Mesendoderm (in vitro differentiated cells): ENCODE data around the gene PPM1B.
A peak's percentile ranks its signal among the peaks of the same experiment; 100 is the strongest.
"Not testable (repeated sequence)": the region's sequence is repeated elsewhere in the genome, so short reads cannot be mapped to it uniquely, and the experiment has no call there.

Source experiments
- DNase-seq: peaks from one replicate; pipeline ENCODE4 v3.0.0; 2013
- H2AK5ac ChIP-seq: 2 replicates; pipeline ENCODE4 v1.6.1; 2013; ENCODE audit warnings: low read length, inconsistent platforms
- H2BK120ac ChIP-seq: 2 replicates; pipeline ENCODE4 v1.6.1; 2013; ENCODE audit warnings: low read depth, mild to moderate bottlenecking, low read length, moderate library complexity, mixed read lengths
- H2BK15ac ChIP-seq: replicated peaks from 2 replicates; pipeline ENCODE4 v1.6.1; 2013; ENCODE audit warnings: low read depth, mild to moderate bottlenecking, moderate library complexity
- H2BK5ac ChIP-seq: 2 replicates; pipeline ENCODE4 v1.6.1; 2013; ENCODE audit warnings: low read length, inconsistent platforms
- H3K18ac ChIP-seq: 2 replicates; pipeline ENCODE4 v1.6.1; 2013; ENCODE audit warnings: mild to moderate bottlenecking, low read length, mixed read lengths
- H3K23ac ChIP-seq: one replicate; pipeline ENCODE4 v1.6.1; 2013; ENCODE audit warnings: low read length
- H3K27ac ChIP-seq: 2 replicates; pipeline ENCODE4 v1.5.1; 2013; ENCODE audit warnings: low read depth, mild to moderate bottlenecking, inconsistent platforms, low read length, moderate library complexity
- H3K27me3 ChIP-seq: 2 replicates; pipeline ENCODE4 v1.6.1; 2013; ENCODE audit warnings: low read length, control low read depth, mild to moderate bottlenecking, inconsistent platforms; ENCODE audit not compliant: insufficient read depth, poor library complexity
- H3K36me3 ChIP-seq: 2 replicates; pipeline ENCODE4 v1.6.1; 2013; ENCODE audit warnings: low read length, inconsistent platforms; ENCODE audit not compliant: control insufficient read depth, insufficient read depth
- H3K4ac ChIP-seq: one replicate; pipeline ENCODE4 v1.6.1; 2013; ENCODE audit warnings: low read depth, mild to moderate bottlenecking, low read length, moderate library complexity
- H3K4me1 ChIP-seq: 2 replicates; pipeline ENCODE4 v1.6.1; 2013; ENCODE audit warnings: low read depth, low read length, inconsistent platforms; ENCODE audit not compliant: control insufficient read depth
- H3K4me2 ChIP-seq: 2 replicates; pipeline ENCODE4 v1.6.1; 2013; ENCODE audit warnings: low read length
- H3K4me3 ChIP-seq: 2 replicates; pipeline ENCODE4 v1.5.1; 2013; ENCODE audit warnings: mild to moderate bottlenecking, low read length
- H3K56ac ChIP-seq: one replicate; pipeline ENCODE4 v1.6.1; 2013; ENCODE audit warnings: low read length
- H3K79me1 ChIP-seq: 2 replicates; pipeline ENCODE4 v1.6.1; 2013; ENCODE audit warnings: low read length, inconsistent platforms
- H3K79me2 ChIP-seq: 2 replicates; pipeline ENCODE4 v1.6.1; 2013; ENCODE audit warnings: mild to moderate bottlenecking, low read length; ENCODE audit not compliant: control insufficient read depth, insufficient read depth
- H3K9ac ChIP-seq: 2 replicates; pipeline ENCODE4 v1.6.1; 2013; ENCODE audit warnings: low read length, inconsistent platforms
- H4K5ac ChIP-seq: one replicate; pipeline ENCODE4 v1.6.1; 2013; ENCODE audit warnings: low read length
- H4K8ac ChIP-seq: one replicate; pipeline ENCODE4 v1.6.1; 2013; ENCODE audit warnings: low read depth, mild to moderate bottlenecking, control low read depth, low read length, moderate library complexity
- WGBS: extraction: QIAGEN DNeasy Blood & Tissue Kit; methylation state at CpG from one replicate; pipeline ENCODE4 v1.1.7; 2013; ENCODE audit warnings: low lambda C conversion rate, missing lambda C conversion rate; ENCODE audit not compliant: insufficient coverage; ENCODE audit errors: extremely low coverage; 5-methylcytosine and 5-hydroxymethylcytosine counted together

Gene PPM1B

DNA sequence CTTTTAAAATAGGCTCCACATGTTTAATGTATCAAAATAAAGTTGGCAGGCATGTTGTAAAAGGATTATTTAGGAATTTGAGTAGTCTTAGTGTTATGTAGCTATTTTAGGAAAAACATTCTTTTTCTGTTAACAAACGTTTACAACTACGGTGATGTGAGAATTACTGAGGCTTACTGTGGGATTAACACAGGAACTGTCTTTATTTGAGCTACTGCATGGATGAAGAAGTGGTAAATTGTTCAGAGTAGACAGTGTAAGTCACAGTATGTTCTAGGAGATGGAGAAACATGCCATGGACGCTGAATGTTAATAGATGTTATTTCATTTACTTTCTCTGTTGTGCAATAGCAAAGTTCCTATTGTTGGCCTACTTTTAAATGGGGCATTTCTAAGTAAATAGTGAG is 1.6 kb downstream of the PPM1B start:
- H3K79me1 ChIP-seq, result peaks cover under 1% of the 10 kb centered on the region
- H2BK120ac ChIP-seq, result no peak overlapping the region
- H3K27me3 ChIP-seq, result no peaks in the 10 kb centered on the region
- no peak overlapping the region for H3K23ac ChIP-seq
- WGBS, result no CpG with 5 or more reads among the region's 3 CpGs
- H3K36me3 ChIP-seq, result no peaks in the 10 kb centered on the region
- peak overlapping the region; percentile 39 for H3K4me2 ChIP-seq
- no peak overlapping the region for H4K5ac ChIP-seq
- no peak overlapping the region for H3K4me3 ChIP-seq
- peaks cover 49% of the 10 kb centered on the region for H3K79me2 ChIP-seq
- H3K4ac ChIP-seq, result no peak overlapping the region
- DNase-seq, result no peak
- no peak overlapping the region for H4K8ac ChIP-seq
- H2BK5ac ChIP-seq, result no peak overlapping the region
- H3K4me1 ChIP-seq, result peaks cover 2% of the 10 kb centered on the region
- H3K27ac ChIP-seq, result no peak overlapping the region
- H3K18ac ChIP-seq, result no peak overlapping the region
- no peak overlapping the region for H2AK5ac ChIP-seq
- peak overlapping the region; percentile 78 for H3K56ac ChIP-seq
- H3K9ac ChIP-seq, result peak overlapping the region; percentile 85
- H2BK15ac ChIP-seq, result no peak overlapping the region

DNA sequence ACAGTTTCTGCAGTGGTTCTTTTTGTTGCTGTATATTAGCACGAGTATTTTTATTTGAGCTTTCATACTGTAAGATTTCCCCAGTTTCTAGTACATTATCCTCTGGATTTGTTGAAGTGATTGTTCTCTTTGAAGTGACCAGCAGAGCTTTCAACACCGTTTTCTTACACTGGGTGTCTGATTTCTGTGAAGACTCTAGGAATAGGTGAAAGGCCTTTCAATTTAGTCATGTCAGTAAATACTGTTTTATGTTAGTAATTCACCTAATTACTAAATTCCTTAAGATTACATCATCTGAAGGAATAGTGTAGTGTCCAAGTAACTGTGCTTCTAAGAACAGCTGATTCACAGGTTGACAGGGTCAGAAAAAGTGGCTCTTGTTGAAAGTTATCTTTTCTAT is 2.3 kb downstream of the PPM1B start:
- DNase-seq, result peak; percentile 37
- Histone ChIP-seq H4K8ac (no peak overlapping the region), H3K23ac (no peak overlapping the region), H3K4ac (no peak overlapping the region), H2BK5ac (no peak overlapping the region), H3K79me1 (peaks cover 1% of the 10 kb centered on the region), H2BK15ac (no peak overlapping the region), H3K4me2 (peak overlapping the region; percentile 22), H3K9ac (peak overlapping the region; percentile 6), H3K56ac (no peak overlapping the region), H3K4me3 (no peak overlapping the region), H2AK5ac (no peak overlapping the region), H2BK120ac (no peak overlapping the region), H3K79me2 (peaks cover 53% of the 10 kb centered on the region), H3K27me3 (no peaks in the 10 kb centered on the region), H3K36me3 (no peaks in the 10 kb centered on the region), H3K27ac (no peak overlapping the region), H3K4me1 (peaks cover 2% of the 10 kb centered on the region), H4K5ac (no peak overlapping the region), H3K18ac (no peak overlapping the region)
- WGBS, result no CpG with 5 or more reads among the region's 2 CpGs

DNA sequence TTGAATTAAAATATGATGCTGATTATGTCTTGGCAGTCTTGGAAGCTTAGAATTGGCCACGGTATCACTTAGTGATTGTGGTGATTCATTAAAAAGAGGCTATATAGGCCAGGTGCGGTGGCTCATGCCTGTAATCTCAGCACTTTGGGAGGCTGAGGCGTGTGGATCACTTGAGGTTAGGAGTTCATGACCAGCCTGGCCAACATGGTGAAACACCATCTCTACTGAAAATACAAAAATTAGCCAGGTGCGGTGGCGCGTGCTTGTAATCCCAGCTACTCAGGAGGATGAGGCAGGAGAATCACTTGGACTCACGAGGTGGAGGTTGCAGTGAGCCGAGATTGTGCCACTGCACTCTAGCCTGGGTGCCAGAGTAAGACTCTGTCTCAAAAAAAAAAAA is 2.8 kb downstream of the PPM1B start:
- not testable (repeated sequence) for H3K23ac ChIP-seq, H3K4me3 ChIP-seq, H3K27ac ChIP-seq, H3K4ac ChIP-seq, H3K4me1 ChIP-seq, H2BK15ac ChIP-seq, H3K4me2 ChIP-seq, H4K8ac ChIP-seq, H3K18ac ChIP-seq, H2BK5ac ChIP-seq, H3K27me3 ChIP-seq, H3K56ac ChIP-seq, H3K36me3 ChIP-seq, H3K9ac ChIP-seq, H4K5ac ChIP-seq, H3K79me1 ChIP-seq, H2AK5ac ChIP-seq, H2BK120ac ChIP-seq, DNase-seq
- peaks cover 56% of the 10 kb centered on the region for H3K79me2 ChIP-seq
- no CpG with 5 or more reads among the region's 8 CpGs for WGBS

DNA sequence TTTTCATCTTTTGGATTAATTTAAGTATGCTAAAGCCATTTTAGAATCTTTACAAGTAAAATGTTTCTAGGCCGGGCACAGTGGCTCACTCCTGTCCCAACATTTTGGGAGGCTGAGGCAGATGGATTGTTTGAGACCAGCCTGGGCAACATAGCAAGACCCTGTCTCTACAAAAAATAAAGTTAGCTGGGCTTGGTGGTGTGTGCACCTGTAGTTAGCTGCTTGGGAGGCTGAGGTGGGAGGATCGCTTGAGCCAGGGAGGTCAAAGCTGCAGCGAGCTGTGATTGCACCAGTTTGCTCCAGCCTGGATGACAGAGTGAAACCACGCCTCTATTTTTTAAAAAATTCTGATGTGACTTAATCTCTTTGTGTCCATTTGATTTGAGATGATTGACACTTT is 3.9 kb downstream of the PPM1B start:
- Histone ChIP-seq H3K23ac (no peak overlapping the region), H2BK5ac (no peak overlapping the region), H2AK5ac (no peak overlapping the region), H3K56ac (no peak overlapping the region), H3K36me3 (no peaks in the 10 kb centered on the region), H4K8ac (no peak overlapping the region), H3K4ac (no peak overlapping the region), H3K79me2 (peaks cover 58% of the 10 kb centered on the region), H3K27me3 (no peaks in the 10 kb centered on the region), H2BK120ac (no peak overlapping the region), H3K9ac (no peak overlapping the region), H3K4me2 (no peak overlapping the region), H3K4me1 (no peaks in the 10 kb centered on the region), H4K5ac (no peak overlapping the region), H3K4me3 (no peak overlapping the region), H3K79me1 (peaks cover 1% of the 10 kb centered on the region), H2BK15ac (no peak overlapping the region), H3K27ac (no peak overlapping the region), H3K18ac (no peak overlapping the region)
- no peak for DNase-seq
- WGBS, result no CpG with 5 or more reads among the region's 4 CpGs

DNA sequence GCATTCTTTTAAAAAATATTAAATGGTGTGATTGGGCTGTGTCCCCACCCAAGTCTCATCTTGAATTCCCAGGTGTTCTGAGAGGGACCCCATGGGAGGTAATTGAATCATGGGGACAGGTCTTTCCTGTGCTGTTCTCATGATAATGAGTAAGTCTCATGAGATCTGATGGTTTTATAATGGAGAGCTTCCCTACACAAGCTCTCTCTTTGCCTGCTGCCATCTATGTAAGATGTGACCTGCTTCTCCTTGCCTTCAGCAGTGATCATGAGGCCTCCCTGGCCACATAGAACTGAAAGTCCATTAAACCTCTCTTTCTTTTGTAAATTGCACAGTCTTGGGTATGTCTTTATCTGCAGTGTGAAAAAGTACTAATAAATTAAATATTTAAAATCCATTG is 10.3 kb downstream of the PPM1B start:
- H2AK5ac ChIP-seq, result no peak overlapping the region
- no peak overlapping the region for H3K4me3 ChIP-seq
- no peak for DNase-seq
- H3K56ac ChIP-seq, result no peak overlapping the region
- H3K27me3 ChIP-seq, result no peaks in the 10 kb centered on the region
- no peak overlapping the region for H3K18ac ChIP-seq
- no peak overlapping the region for H2BK120ac ChIP-seq
- no peak overlapping the region for H3K23ac ChIP-seq
- H3K79me2 ChIP-seq, result peaks cover 57% of the 10 kb centered on the region
- H4K5ac ChIP-seq, result no peak overlapping the region
- no peak overlapping the region for H2BK15ac ChIP-seq
- H2BK5ac ChIP-seq, result no peak overlapping the region
- no peak overlapping the region for H4K8ac ChIP-seq
- H3K27ac ChIP-seq, result no peak overlapping the region
- peaks cover 9% of the 10 kb centered on the region for H3K79me1 ChIP-seq
- H3K9ac ChIP-seq, result no peak overlapping the region
- H3K36me3 ChIP-seq, result no peaks in the 10 kb centered on the region
- H3K4me2 ChIP-seq, result no peak overlapping the region
- no peaks in the 10 kb centered on the region for H3K4me1 ChIP-seq
- no peak overlapping the region for H3K4ac ChIP-seq

DNA sequence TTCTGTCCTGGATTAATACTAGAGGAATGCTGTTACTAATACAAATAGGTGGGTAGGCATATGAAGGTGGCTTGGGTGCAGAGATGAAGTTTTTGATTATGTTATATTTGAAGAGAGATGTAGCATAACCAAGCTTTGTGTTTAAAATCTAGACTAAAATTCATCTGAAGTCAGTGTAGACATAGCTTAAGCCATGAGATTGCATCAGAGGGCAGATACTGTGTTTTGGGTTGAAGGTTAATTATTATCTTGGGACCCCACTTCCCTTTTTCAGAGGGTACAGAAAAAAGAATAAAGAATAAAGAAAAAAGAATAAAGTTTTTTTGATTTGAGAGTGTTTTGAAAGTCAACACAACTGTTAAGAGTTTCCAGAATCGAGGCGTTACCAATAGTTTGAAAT is 13.0 kb downstream of the PPM1B start:
- H4K8ac ChIP-seq, result no peak overlapping the region
- H2AK5ac ChIP-seq, result no peak overlapping the region
- no peak overlapping the region for H3K4me2 ChIP-seq
- H3K27me3 ChIP-seq, result no peaks in the 10 kb centered on the region
- no peaks in the 10 kb centered on the region for H3K4me1 ChIP-seq
- H3K79me2 ChIP-seq, result peaks cover 58% of the 10 kb centered on the region
- peaks cover 8% of the 10 kb centered on the region for H3K79me1 ChIP-seq
- no peak overlapping the region for H3K56ac ChIP-seq
- no peak overlapping the region for H3K4ac ChIP-seq
- no peak for DNase-seq
- no peak overlapping the region for H2BK120ac ChIP-seq
- WGBS, result no CpG with 5 or more reads among the region's 2 CpGs
- no peak overlapping the region for H4K5ac ChIP-seq
- no peak overlapping the region for H3K23ac ChIP-seq
- H2BK15ac ChIP-seq, result no peak overlapping the region
- no peak overlapping the region for H3K4me3 ChIP-seq
- H3K18ac ChIP-seq, result no peak overlapping the region
- no peaks in the 10 kb centered on the region for H3K36me3 ChIP-seq
- no peak overlapping the region for H3K27ac ChIP-seq
- no peak overlapping the region for H2BK5ac ChIP-seq
- H3K9ac ChIP-seq, result no peak overlapping the region
